Transverse colon (tissue), 4 donors: Measurements from ENCODE around the gene ZMYM4. TPM values are rescaled to one million over a fixed set of nuclear protein-coding genes. Genes with fewer than 3 reads are reported as not detected.

ENCODE experiments used
- DNase-seq: peaks from one replicate; pipeline ENCODE4 v3.0.0-alpha.2; 2019
- H3K27ac ChIP-seq, 4 donors: fragments of 200-600 bp; sonication (generic); 2 replicates each; pipeline ENCODE4 v1.5.1; 2016 to 2018; ENCODE audit warnings: inconsistent platforms in 4 of 4
- H3K27me3 ChIP-seq: fragments of 200-600 bp; sonication (generic); 2 replicates; pipeline ENCODE4 v1.5.1; 2017; ENCODE audit warnings: inconsistent platforms
- H3K36me3 ChIP-seq, 4 donors: fragments of 200-600 bp; sonication (generic); 2 replicates each; pipeline ENCODE4 v1.5.1; 2017 to 2019; ENCODE audit warnings: inconsistent platforms in 4 of 4
- H3K4me1 ChIP-seq, 4 donors: fragments of 200-600 bp; sonication (generic); 2 replicates each; pipeline ENCODE4 v1.5.1; 2017 to 2020; ENCODE audit warnings: inconsistent platforms in 4 of 4
- H3K4me3 ChIP-seq, 4 donors: fragments of 200-600 bp; sonication (generic); 1 replicate in 1 of 4; 2 replicates in 3 of 4; pipeline versions ENCODE4 v1.5.1 to v1.6.1; 2017 to 2019; ENCODE audit warnings: inconsistent platforms in 4 of 4
- H3K9me3 ChIP-seq, 2 donors: fragments of 200-600 bp; sonication (generic); 2 replicates each; pipeline ENCODE4 v1.5.1; 2017 to 2019; ENCODE audit warnings: inconsistent platforms in 2 of 2
- EP300 ChIP-seq: sonication (generic); formaldehyde crosslinking; IDR thresholded peaks from one replicate; pipeline ENCODE4 v1.6.1; 2017; ENCODE audit warnings: antibody characterized with exemption, low read depth
- POLR2A ChIP-seq: fragments of 450-650 bp; IDR thresholded peaks from one replicate; pipeline ENCODE4 v1.6.1; 2016; ENCODE audit warnings: antibody characterized with exemption, mild to moderate bottlenecking, moderate library complexity
- POLR2AphosphoS5 ChIP-seq, 3 donors: sonication (generic); formaldehyde crosslinking; IDR thresholded peaks; one replicate each; pipeline ENCODE4 v1.6.1; 2016; ENCODE audit warnings: antibody characterized with exemption in 3 of 3
- WGBS, 2 donors: methylation state at CpG; one replicate each; pipeline ENCODE4 v1.1.5; 2018; ENCODE audit warnings: low coverage in 1 of 2; 5-methylcytosine and 5-hydroxymethylcytosine counted together
- in situ Hi-C, 4 donors: fragments of 200-750 bp; cut with MboI; loops; one replicate each; pipeline versions ENCODE4 v1.15.0 to v1.15.1; 2017; ENCODE audit warnings: low sequenced_read_pairs in 3 of 4, low pct_ligation_motif_present in 1 of 4, low pct_unique_long_range_greater_than_20kb in 1 of 4
- intact Hi-C: fragments of 100-400 bp; cut with DNase I; formaldehyde crosslinking; loops from one replicate; pipeline ENCODE4 v1.15.1; 2023; ENCODE audit warnings: low total_unique reads
- total RNA-seq, 4 donors: library from RNA; depleted of rRNA; stranded (reverse); fragments of >200 nt; gene quantifications; one replicate each; pipeline ENCODE4 v1.1.0, GENCODE V29; 2016
- TF ChIP-seq, protein P1 (sequence below), 5 experiments: fragments of 200-600 bp in 3 of 5; fragments of 450-650 bp in 2 of 5; sonication (generic) in 3 of 5; IDR thresholded peaks; 1 replicate in 2 of 5; 2 replicates in 3 of 5; pipeline ENCODE4 v1.5.1; 2016 to 2017; ENCODE audit warnings: antibody characterized with exemption in 5 of 5, inconsistent platforms in 3 of 5, mild to moderate bottlenecking in 2 of 5, moderate library complexity in 1 of 5

Gene ZMYM4
- total RNA-seq, 4 donors from 2014 or later: 7.9 to 27.9 (median 25.5) TPM

DNA sequence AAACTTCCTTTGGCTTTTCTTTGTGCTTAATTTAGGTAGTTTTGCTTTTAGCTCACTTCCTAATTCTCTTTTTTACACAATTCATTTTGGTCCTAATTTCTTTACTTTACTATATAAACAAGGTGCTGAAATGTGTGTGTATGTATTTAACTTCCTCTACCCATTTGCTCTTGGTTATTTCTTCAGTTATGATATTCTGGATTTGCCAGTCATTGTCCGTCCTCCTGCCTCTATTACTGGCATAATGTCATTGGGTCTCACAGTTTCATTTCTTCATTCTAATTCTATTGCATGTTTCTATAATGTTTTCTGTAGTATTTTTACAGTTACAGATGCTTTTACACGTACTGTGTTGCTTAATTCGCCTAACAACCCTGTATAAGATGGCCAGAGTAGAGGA lies 96.2 kb downstream of the ZMYM4 start:
- in situ Hi-C loops (no loop called here), intact Hi-C loops (no loop called here)
- no peaks in the 10 kb centered on the region for H3K9me3 ChIP-seq
- no peak overlapping the region for H3K27ac ChIP-seq
- TF ChIP-seq POLR2AphosphoS5 (IDR thresholded peaks at IDR 0.05) (no peak), EP300 (no peak), POLR2A (no peak)
- TF ChIP-seq, protein P1, sequence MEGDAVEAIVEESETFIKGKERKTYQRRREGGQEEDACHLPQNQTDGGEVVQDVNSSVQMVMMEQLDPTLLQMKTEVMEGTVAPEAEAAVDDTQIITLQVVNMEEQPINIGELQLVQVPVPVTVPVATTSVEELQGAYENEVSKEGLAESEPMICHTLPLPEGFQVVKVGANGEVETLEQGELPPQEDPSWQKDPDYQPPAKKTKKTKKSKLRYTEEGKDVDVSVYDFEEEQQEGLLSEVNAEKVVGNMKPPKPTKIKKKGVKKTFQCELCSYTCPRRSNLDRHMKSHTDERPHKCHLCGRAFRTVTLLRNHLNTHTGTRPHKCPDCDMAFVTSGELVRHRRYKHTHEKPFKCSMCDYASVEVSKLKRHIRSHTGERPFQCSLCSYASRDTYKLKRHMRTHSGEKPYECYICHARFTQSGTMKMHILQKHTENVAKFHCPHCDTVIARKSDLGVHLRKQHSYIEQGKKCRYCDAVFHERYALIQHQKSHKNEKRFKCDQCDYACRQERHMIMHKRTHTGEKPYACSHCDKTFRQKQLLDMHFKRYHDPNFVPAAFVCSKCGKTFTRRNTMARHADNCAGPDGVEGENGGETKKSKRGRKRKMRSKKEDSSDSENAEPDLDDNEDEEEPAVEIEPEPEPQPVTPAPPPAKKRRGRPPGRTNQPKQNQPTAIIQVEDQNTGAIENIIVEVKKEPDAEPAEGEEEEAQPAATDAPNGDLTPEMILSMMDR (IDR thresholded peaks at IDR 0.05): no peak
- peaks cover 0 to 10% (median 1%) of the 10 kb centered on the region in 4 donors for H3K4me1 ChIP-seq
- 72 to 94% methylated on average over 3 of the region's 3 CpGs for WGBS, 2 donors
- no peak for DNase-seq
- no peak overlapping the region for H3K4me3 ChIP-seq
- H3K27me3 ChIP-seq: no peaks in the 10 kb centered on the region
- peaks cover 0 to 9% (median 4%) of the 10 kb centered on the region in 4 donors for H3K36me3 ChIP-seq

- WGBS, 2 donors: 86 to 98% methylated on average over 1 to 2 of the region's 2 CpGs
- DNase-seq: no peak
- no peak overlapping the region for H3K4me3 ChIP-seq
- intact Hi-C loops (no loop called here), in situ Hi-C loops (no loop called here)
- H3K9me3 ChIP-seq: no peaks in the 10 kb centered on the region
- no peaks in the 10 kb centered on the region for H3K36me3 ChIP-seq
- H3K27ac ChIP-seq: no peak overlapping the region
- no peaks in the 10 kb centered on the region for H3K27me3 ChIP-seq
- H3K4me1 ChIP-seq: peaks cover 0 to 10% (median 1%) of the 10 kb centered on the region in 4 donors
- TF ChIP-seq POLR2AphosphoS5 (IDR thresholded peaks at IDR 0.05) (no peak), POLR2A (no peak), EP300 (no peak)
- TF ChIP-seq, protein P1 (IDR thresholded peaks at IDR 0.05): no peak
Measured at GRCh38 chr1:35367914-35368313, 99.4 kb downstream of the ZMYM4 start.

GRCh38 chr1:35369922-35370671 lies 101.6 kb downstream of the ZMYM4 start:
- H3K27ac ChIP-seq: peak overlapping the region in 3 of 4 donors; percentile 23 to 63 (median 37)
- 55 to 67% methylated on average over 3 to 4 of the region's 4 CpGs for WGBS, 2 donors
- H3K4me3 ChIP-seq: no peak overlapping the region
- no peaks in the 10 kb centered on the region for H3K4me1 ChIP-seq
- H3K36me3 ChIP-seq: no peaks in the 10 kb centered on the region
- in situ Hi-C loops: no loop called here
- H3K9me3 ChIP-seq: no peaks in the 10 kb centered on the region
- peak; percentile 33 for DNase-seq
- no peaks in the 10 kb centered on the region for H3K27me3 ChIP-seq
- intact Hi-C loops: no loop called here
- TF ChIP-seq POLR2AphosphoS5 (IDR thresholded peaks at IDR 0.05) (no peak), EP300 (no peak), POLR2A (no peak)
- TF ChIP-seq, protein P1 (IDR thresholded peaks at IDR 0.05): no peak

DNA sequence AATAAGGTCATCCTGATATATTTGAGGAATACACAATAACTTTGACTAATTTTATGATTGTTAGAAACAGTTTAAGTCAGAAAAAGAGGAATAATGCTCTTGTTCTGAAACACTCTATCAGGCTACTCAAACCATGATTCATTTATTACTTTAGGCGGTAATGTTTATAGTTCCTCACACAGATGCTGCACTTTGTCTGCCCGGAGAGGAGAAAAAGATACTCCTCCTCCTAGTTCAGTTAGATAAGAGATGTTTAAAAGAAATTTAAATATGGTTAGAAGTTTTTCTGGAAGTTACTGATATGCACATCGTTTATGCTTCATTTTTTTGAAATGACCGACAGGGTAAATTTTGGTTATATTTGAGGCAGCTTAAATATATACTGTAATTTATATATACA lies 103.0 kb downstream of the ZMYM4 start:
- 54 to 56% methylated on average over 4 of the region's 4 CpGs for WGBS, 2 donors
- H3K27ac ChIP-seq: no peak overlapping the region
- no peaks in the 10 kb centered on the region for H3K27me3 ChIP-seq
- no peaks in the 10 kb centered on the region for H3K4me1 ChIP-seq
- intact Hi-C loops (no loop called here), in situ Hi-C loops (no loop called here)
- H3K9me3 ChIP-seq: no peaks in the 10 kb centered on the region
- no peaks in the 10 kb centered on the region for H3K36me3 ChIP-seq
- no peak overlapping the region for H3K4me3 ChIP-seq
- DNase-seq: no peak
- TF ChIP-seq EP300 (no peak), POLR2A (no peak)
- TF ChIP-seq, protein P1 (IDR thresholded peaks at IDR 0.05): no peak
